Ascending aorta (tissue), 2 donors: ENCODE results near the gene GAPDH. TPM values are rescaled to one million over a fixed set of nuclear protein-coding genes. Genes with fewer than 3 reads are reported as not detected.
"Not testable (repeated sequence)": the region's sequence is repeated elsewhere in the genome, so short reads cannot be mapped to it uniquely, and the experiment has no call there.

ENCODE experiments used
- DNase-seq, 2 donors: peaks; one replicate each; pipeline ENCODE4 v3.0.0-alpha.2; 2019; ENCODE audit warnings: low spot score in 2 of 2
- H3K27ac ChIP-seq, 2 donors: fragments of 200-600 bp; sonication (generic); one replicate each; pipeline ENCODE4 v1.5.1; 2016 to 2017; ENCODE audit warnings: mild to moderate bottlenecking in 1 of 2
- H3K27me3 ChIP-seq: fragments of 200-600 bp; sonication (generic); one replicate; pipeline ENCODE4 v1.5.1; 2017
- H3K36me3 ChIP-seq, 2 donors: fragments of 200-600 bp; sonication (generic); one replicate each; pipeline ENCODE4 v1.5.1; 2016
- H3K4me1 ChIP-seq, 2 donors: fragments of 200-600 bp; sonication (generic); one replicate each; pipeline ENCODE4 v1.5.1; 2016 to 2017; ENCODE audit warnings: mild to moderate bottlenecking in 1 of 2
- H3K4me3 ChIP-seq, 2 donors: fragments of 200-600 bp; sonication (generic); one replicate each; pipeline ENCODE4 v1.5.1; 2016 to 2017; ENCODE audit warnings: mild to moderate bottlenecking in 1 of 2
- H3K9me3 ChIP-seq, 2 donors: fragments of 200-600 bp; sonication (generic); one replicate each; pipeline ENCODE4 v1.5.1; 2016
- CTCF ChIP-seq, 3 experiments: fragments of 200-600 bp in 2 of 3; fragments of 450-650 bp in 1 of 3; sonication (generic) in 2 of 3; IDR thresholded peaks; one replicate each; pipeline ENCODE4 v1.5.1; 2016 to 2019; ENCODE audit warnings: antibody characterized with exemption in 3 of 3, mild to moderate bottlenecking in 1 of 3, moderate library complexity in 1 of 3
- intact Hi-C: fragments of 100-400 bp; cut with DNase I; formaldehyde crosslinking; loops from one replicate; pipeline ENCODE4 v1.15.1; 2023
- total RNA-seq: library from RNA; depleted of rRNA; stranded (reverse); fragments of >200 nt; gene quantifications from one replicate; pipeline ENCODE4 v1.1.0, GENCODE V29; 2016

Gene GAPDH
- total RNA-seq, 1 donor from 2014 or later = 3,445 TPM

GRCh38 chr12:6582196-6582595, 47.9 kb downstream of the GAPDH start:
- Histone ChIP-seq H3K27me3 (no peaks in the 10 kb centered on the region), H3K36me3 (peaks cover 97% of the 10 kb centered on the region in 2 donors), H3K4me1 (no peaks in the 10 kb centered on the region), H3K9me3 (no peaks in the 10 kb centered on the region), H3K27ac (no peak overlapping the region), H3K4me3 (no peak overlapping the region)
- TF ChIP-seq CTCF (IDR thresholded peaks at IDR 0.05) = no peak
- DNase-seq = no peak
- intact Hi-C loops = no loop called here

GRCh38 chr12:6582959-6583358, 48.6 kb downstream of the GAPDH start:
- TF ChIP-seq CTCF (IDR thresholded peaks at IDR 0.05) = no peak
- H3K4me3 ChIP-seq = no peak overlapping the region
- no peaks in the 10 kb centered on the region for H3K27me3 ChIP-seq
- no peak overlapping the region for H3K27ac ChIP-seq
- H3K36me3 ChIP-seq = peaks cover 97% of the 10 kb centered on the region in 2 donors
- intact Hi-C loops = no loop called here
- no peaks in the 10 kb centered on the region for H3K4me1 ChIP-seq
- H3K9me3 ChIP-seq = no peaks in the 10 kb centered on the region
- DNase-seq = no peak

- TF ChIP-seq CTCF (IDR thresholded peaks at IDR 0.05) = no peak
- H3K27ac ChIP-seq = no peak overlapping the region
- H3K4me1 ChIP-seq = no peaks in the 10 kb centered on the region
- DNase-seq = no peak
- no peaks in the 10 kb centered on the region for H3K27me3 ChIP-seq
- peaks cover 94 to 97% of the 10 kb centered on the region in 2 donors for H3K36me3 ChIP-seq
- H3K4me3 ChIP-seq = no peak overlapping the region
- no peaks in the 10 kb centered on the region for H3K9me3 ChIP-seq
- intact Hi-C loops = no loop called here
Measured at GRCh38 chr12:6584293-6584692, 50.0 kb downstream of the GAPDH start.

GRCh38 chr12:6586569-6586968, 52.3 kb downstream of the GAPDH start:
- H3K4me3 ChIP-seq, H3K9me3 ChIP-seq, H3K27me3 ChIP-seq, H3K27ac ChIP-seq, intact Hi-C loops, DNase-seq, H3K4me1 ChIP-seq: not testable (repeated sequence)
- H3K36me3 ChIP-seq = peaks cover 95 to 100% of the 10 kb centered on the region in 2 donors

Other genes with a start within 250 kb of the GAPDH start
- gene PLEKHG6, start 223.8 kb upstream of the GAPDH start, total RNA-seq = not detected
- 528 TPM for gene TNFRSF1A, start 192.4 kb upstream of the GAPDH start, total RNA-seq
- gene SCNN1A, start 159.0 kb upstream of the GAPDH start, total RNA-seq = 14.3 TPM
- 284 TPM for gene LTBR, start 150.4 kb upstream of the GAPDH start, total RNA-seq
- not detected for gene CD27, start 89.6 kb upstream of the GAPDH start, total RNA-seq
- 16.8 TPM for gene TAPBPL, start 82.5 kb upstream of the GAPDH start, total RNA-seq
- gene VAMP1, start 63.8 kb upstream of the GAPDH start, total RNA-seq = 17.1 TPM
- 112 TPM for gene MRPL51, start 41.3 kb upstream of the GAPDH start, total RNA-seq
- 11.7 TPM for gene NCAPD2, start 40.4 kb upstream of the GAPDH start, total RNA-seq
- 35.0 TPM for gene IFFO1, start 21.5 kb downstream of the GAPDH start, total RNA-seq
- gene NOP2, start 33.8 kb downstream of the GAPDH start, total RNA-seq = 77.4 TPM
- 185 TPM for gene CHD4, start 72.9 kb downstream of the GAPDH start, total RNA-seq
- 0.21 TPM for gene LPAR5, start 101.4 kb downstream of the GAPDH start, total RNA-seq
- gene ACRBP, start 112.9 kb downstream of the GAPDH start, total RNA-seq = 10.6 TPM
- 2.6 TPM for gene ING4, start 128.6 kb downstream of the GAPDH start, total RNA-seq
- 15.1 TPM for gene ZNF384, start 154.9 kb downstream of the GAPDH start, total RNA-seq
- gene PIANP, start 166.3 kb downstream of the GAPDH start, total RNA-seq = not detected
- gene COPS7A, start 189.5 kb downstream of the GAPDH start, total RNA-seq = 221 TPM
- gene MLF2, start 218.6 kb downstream of the GAPDH start, total RNA-seq = 145 TPM
- 361 TPM for gene PTMS, start 231.8 kb downstream of the GAPDH start, total RNA-seq
- not detected for gene LAG3, start 238.0 kb downstream of the GAPDH start, total RNA-seq